H4 (cell line): Measurements from ENCODE around the gene ADAMTS12. TPM values are rescaled to one million over a fixed set of nuclear protein-coding genes. Genes with fewer than 3 reads are reported as not detected.

Experiments
- DNase-seq: peaks from one replicate; pipeline ENCODE4 v3.0.0-alpha.2; 2015; ENCODE audit warnings: low spot score
- total RNA-seq: library from RNA; depleted of rRNA; stranded (reverse); fragments of >200 nt; shearing (Covaris generic); gene quantifications from 2 replicates; pipeline ENCODE4 v1.2.3, GENCODE V29; 2014; rRNA removed

Gene ADAMTS12
- total RNA-seq, 1 experiment from 2014 or later = 11.6 TPM

GRCh38 chr5:33482335-33482734 is 409.5 kb downstream of the ADAMTS12 start:
- DNase-seq = no peak

- DNase-seq = no peak
Measured at GRCh38 chr5:33480876-33481275, 410.9 kb downstream of the ADAMTS12 start.

GRCh38 chr5:33479311-33479710 is 412.5 kb downstream of the ADAMTS12 start:
- DNase-seq = no peak

- DNase-seq = no peak
Measured at GRCh38 chr5:33477816-33478215, 414.0 kb downstream of the ADAMTS12 start.

- DNase-seq = no peak
Measured at GRCh38 chr5:33476992-33477391, 414.8 kb downstream of the ADAMTS12 start.

- no peak for DNase-seq
Measured at GRCh38 chr5:33475706-33476105, 416.1 kb downstream of the ADAMTS12 start.

GRCh38 chr5:33474931-33475499 is 416.8 kb downstream of the ADAMTS12 start:
- DNase-seq = no peak

GRCh38 chr5:33474004-33474403 is 417.8 kb downstream of the ADAMTS12 start:
- no peak for DNase-seq

Other genes with a start within 250 kb of the ADAMTS12 start
- gene RXFP3, start 44.4 kb upstream of the ADAMTS12 start, total RNA-seq = not detected in 2 replicates
- not detected in 2 replicates for gene SLC45A2, start 92.7 kb upstream of the ADAMTS12 start, total RNA-seq
- gene AMACR, start 116.1 kb upstream of the ADAMTS12 start, total RNA-seq = 11.8 and 21.2 TPM in 2 replicates
- gene C1QTNF3, start 151.2 kb upstream of the ADAMTS12 start, total RNA-seq = 0.17 and 0.76 TPM in 2 replicates